Neural crest cell (in vitro differentiated cells): ENCODE data around the gene EGFL6. TPM values are rescaled to one million over a fixed set of nuclear protein-coding genes. Genes with fewer than 3 reads are reported as not detected.
"Not testable (repeated sequence)": the region's sequence is repeated elsewhere in the genome, so short reads cannot be mapped to it uniquely, and the experiment has no call there.

Experiments
- DNase-seq: peaks from one replicate; pipeline ENCODE4 v3.0.0; 2021; ENCODE audit warnings: low read depth, mixed read lengths, low spot score
- H3K27ac Mint-ChIP-seq: one replicate; pipeline ENCODE4 v1.8.0; 2021; ENCODE audit warnings: mild to moderate bottlenecking, mixed read lengths; ENCODE audit not compliant: unreplicated experiment
- H3K27me3 Mint-ChIP-seq: 2 replicates; pipeline ENCODE4 v1.8.0; 2021; ENCODE audit warnings: low read depth, mild to moderate bottlenecking, mixed read lengths
- H3K36me3 Mint-ChIP-seq: 2 replicates; pipeline ENCODE4 v1.8.0; 2021; ENCODE audit warnings: low read depth, mild to moderate bottlenecking, mixed read lengths
- H3K4me1 Mint-ChIP-seq: 2 replicates; pipeline ENCODE4 v1.8.0; 2021; ENCODE audit warnings: mixed read lengths
- H3K4me3 Mint-ChIP-seq: one replicate; pipeline ENCODE4 v1.8.0; 2021; ENCODE audit warnings: mild to moderate bottlenecking, mixed read lengths
- H3K9me3 Mint-ChIP-seq: 2 replicates; pipeline ENCODE4 v1.8.0; 2021; ENCODE audit warnings: mixed read lengths
- CTCF ChIP-seq: fragments of 200-600 bp; sonication (generic); conservative IDR thresholded peaks from 2 replicates; pipeline ENCODE4 v1.5.0; 2021; ENCODE audit warnings: antibody characterized with exemption, mild to moderate bottlenecking
- total RNA-seq: library from RNA; stranded (reverse); gene quantifications from 2 replicates; pipeline ENCODE4 v1.2.1, GENCODE V29; 2021

The EGFL6 gene
- total RNA-seq, 1 donor from 2014 or later: not detected

GRCh38 chrX:13669246-13669737, 99.9 kb downstream of the EGFL6 start:
- peaks cover 16% of the 10 kb centered on the region for H3K36me3 Mint-ChIP-seq
- peaks cover 9% of the 10 kb centered on the region for H3K9me3 Mint-ChIP-seq
- no peak overlapping the region for H3K4me3 Mint-ChIP-seq
- H3K27ac Mint-ChIP-seq: no peak overlapping the region
- no peak for DNase-seq
- no peak for TF ChIP-seq CTCF
- no peaks in the 10 kb centered on the region for H3K27me3 Mint-ChIP-seq
- H3K4me1 Mint-ChIP-seq: peaks cover 15% of the 10 kb centered on the region

- Mint-ChIP-seq H3K36me3 (peaks cover 16% of the 10 kb centered on the region), H3K4me1 (peaks cover 15% of the 10 kb centered on the region)
- not testable (repeated sequence) for DNase-seq, H3K4me3 Mint-ChIP-seq, H3K9me3 Mint-ChIP-seq, H3K27ac Mint-ChIP-seq, H3K27me3 Mint-ChIP-seq
Observed at GRCh38 chrX:13669755-13670154, 100.4 kb downstream of the EGFL6 start.

- Mint-ChIP-seq H3K27me3 (no peaks in the 10 kb centered on the region), H3K27ac (no peak overlapping the region), H3K4me3 (no peak overlapping the region), H3K36me3 (peaks cover 16% of the 10 kb centered on the region), H3K9me3 (peaks cover 9% of the 10 kb centered on the region), H3K4me1 (peaks cover 15% of the 10 kb centered on the region)
- no peak for TF ChIP-seq CTCF
- no peak for DNase-seq
Observed at GRCh38 chrX:13670197-13670596, 100.8 kb downstream of the EGFL6 start.

- H3K4me1 Mint-ChIP-seq: peaks cover under 1% of the 10 kb centered on the region
- no peaks in the 10 kb centered on the region for H3K27me3 Mint-ChIP-seq
- no peak for TF ChIP-seq CTCF
- H3K27ac Mint-ChIP-seq: no peak overlapping the region
- H3K36me3 Mint-ChIP-seq: peaks cover 12% of the 10 kb centered on the region
- no peak overlapping the region for H3K4me3 Mint-ChIP-seq
- no peak for DNase-seq
- H3K9me3 Mint-ChIP-seq: peaks cover 9% of the 10 kb centered on the region
Observed at GRCh38 chrX:13673016-13673415, 103.6 kb downstream of the EGFL6 start.

GRCh38 chrX:13676885-13677284, 107.5 kb downstream of the EGFL6 start:
- Mint-ChIP-seq H3K9me3 (peaks cover 7% of the 10 kb centered on the region), H3K27ac (no peak overlapping the region), H3K4me1 (no peaks in the 10 kb centered on the region), H3K4me3 (no peak overlapping the region), H3K27me3 (no peaks in the 10 kb centered on the region), H3K36me3 (peaks cover 12% of the 10 kb centered on the region)
- TF ChIP-seq CTCF: no peak
- no peak for DNase-seq

GRCh38 chrX:13679700-13680099, 110.3 kb downstream of the EGFL6 start:
- not testable (repeated sequence) for H3K27ac Mint-ChIP-seq, H3K36me3 Mint-ChIP-seq, DNase-seq, H3K9me3 Mint-ChIP-seq, H3K4me1 Mint-ChIP-seq, H3K27me3 Mint-ChIP-seq, H3K4me3 Mint-ChIP-seq

GRCh38 chrX:13681595-13681994, 112.2 kb downstream of the EGFL6 start:
- no peaks in the 10 kb centered on the region for H3K4me1 Mint-ChIP-seq
- peaks cover 3% of the 10 kb centered on the region for H3K9me3 Mint-ChIP-seq
- no peaks in the 10 kb centered on the region for H3K27me3 Mint-ChIP-seq
- H3K27ac Mint-ChIP-seq: no peak overlapping the region
- no peak for TF ChIP-seq CTCF
- no peak for DNase-seq
- H3K4me3 Mint-ChIP-seq: no peak overlapping the region
- peaks cover 6% of the 10 kb centered on the region for H3K36me3 Mint-ChIP-seq
